Caco-2 (cell line): Measurements from ENCODE around the gene GHR. TPM values are rescaled to one million over a fixed set of nuclear protein-coding genes. Genes with fewer than 3 reads are reported as not detected.

Experiments used
- BruUV-seq: library from RNA; stranded (reverse); fragments of 400-500 nt; replicated peaks from 2 replicates; lab custom pipeline; 2021; lab: Mats Ljungman, UMichigan
- CTCF ChIA-PET: fragments of 300-600 bp; sonication (Branson Sonifier 250); formaldehyde crosslinking; loops from one replicate; lab custom pipeline; 2022; ENCODE audit warnings: antibody characterized with exemption; lab: Charles Lee
- POLR2A ChIA-PET: fragments of 300-600 bp; sonication (Branson Sonifier 250); formaldehyde crosslinking; loops from one replicate; lab custom pipeline; 2022; ENCODE audit warnings: antibody characterized with exemption; lab: Charles Lee
- DNase-seq, 2 experiments: peaks; one replicate each; pipeline versions ENCODE4 v3.0.0 to v3.0.0-alpha.2; 2020 to 2022
- H3K27me3 ChIP-seq: replicated peaks from 2 replicates; pipeline ENCODE4 v1.6.0; 2011; ENCODE audit warnings: low read length; ENCODE audit not compliant: control insufficient read depth, insufficient read depth
- H3K36me3 ChIP-seq: 2 replicates; pipeline ENCODE4 v1.5.1; 2011; ENCODE audit warnings: low read length; ENCODE audit not compliant: control insufficient read depth, insufficient read depth
- H3K4me1 ChIP-seq: fragments of 250-450 bp; sonication (Bioruptor Pico); 2 replicates; pipeline ENCODE4 v1.5.1; 2020; ENCODE audit warnings: mild to moderate bottlenecking
- H3K4me3 ChIP-seq: 2 replicates; pipeline ENCODE4 v1.5.1; 2011; ENCODE audit warnings: low read depth, mild to moderate bottlenecking, control low read depth, low read length
- H3K9me3 ChIP-seq: fragments of 250-450 bp; sonication (Bioruptor Pico); 2 replicates; pipeline ENCODE4 v1.5.1; 2020; ENCODE audit warnings: mild to moderate bottlenecking, moderate library complexity
- H3K27ac Mint-ChIP-seq: one replicate; pipeline ENCODE4 v1.8.0; 2022; ENCODE audit warnings: mixed read lengths; ENCODE audit not compliant: unreplicated experiment
- H3K27me3 Mint-ChIP-seq: one replicate; pipeline ENCODE4 v1.8.0; 2022; ENCODE audit warnings: mixed read lengths; ENCODE audit not compliant: insufficient read depth, unreplicated experiment
- H3K36me3 Mint-ChIP-seq: one replicate; pipeline ENCODE4 v1.8.0; 2022; ENCODE audit warnings: mild to moderate bottlenecking, mixed read lengths; ENCODE audit not compliant: insufficient read depth, unreplicated experiment
- H3K4me1 Mint-ChIP-seq: one replicate; pipeline ENCODE4 v1.8.0; 2022; ENCODE audit warnings: low read depth, mixed read lengths; ENCODE audit not compliant: unreplicated experiment
- H3K4me3 Mint-ChIP-seq: one replicate; pipeline ENCODE4 v1.8.0; 2022; ENCODE audit warnings: mild to moderate bottlenecking, moderate library complexity, mixed read lengths; ENCODE audit not compliant: unreplicated experiment
- H3K9me3 Mint-ChIP-seq: one replicate; pipeline ENCODE4 v1.8.0; 2022; ENCODE audit warnings: mixed read lengths; ENCODE audit not compliant: unreplicated experiment
- intact Hi-C: fragments of 100-400 bp; cut with micrococcal nuclease; formaldehyde crosslinking; loops from one replicate; pipeline ENCODE4 v1.10.0; 2022; ENCODE audit not compliant: unreplicated experiment
- total RNA-seq: library from RNA; stranded (reverse); gene quantifications from 2 replicates; pipeline ENCODE4 v1.2.3, GENCODE V29; 2022
- TF ChIP-seq, protein P1 (sequence below), 2 experiments: fragments of 200-600 bp in 1 of 2; IDR thresholded peaks; 1 replicate in 1 of 2; 2 replicates in 1 of 2; pipeline versions ENCODE4 v1.5.1 to v1.8.0; 2011 to 2022; ENCODE audit warnings: antibody characterized with exemption in 1 of 2, control low read depth in 1 of 2, inconsistent platforms in 1 of 2, low read depth in 1 of 2, low read length in 1 of 2, mild to moderate bottlenecking in 1 of 2, moderate library complexity in 1 of 2; ENCODE audit not compliant: insufficient read depth in 1 of 2, severe bottlenecking in 1 of 2, unreplicated experiment in 1 of 2

The GHR gene
- total RNA-seq, 1 experiment from 2014 or later: 0.54 TPM

DNA sequence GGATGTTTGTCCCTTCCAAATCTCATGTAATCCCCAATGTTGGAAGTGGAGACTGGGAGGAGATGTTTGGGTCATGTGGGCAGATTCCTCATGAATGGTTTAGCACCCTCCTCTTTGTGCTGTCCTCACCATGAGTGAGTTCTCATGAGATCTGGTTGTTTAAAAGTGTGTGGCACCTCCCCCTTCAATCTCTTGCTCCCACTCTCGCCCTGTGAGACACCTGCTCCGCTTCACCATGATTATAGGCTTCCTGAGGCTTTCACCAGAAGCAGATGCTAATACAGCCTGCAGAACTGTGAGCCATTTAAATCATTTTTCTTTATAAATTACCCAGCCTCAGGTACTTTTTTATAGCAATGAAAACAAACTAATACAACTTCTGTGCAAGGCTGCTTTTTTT, 206.0 kb downstream of the GHR start:
- Mint-ChIP-seq H3K9me3 (no peaks in the 10 kb centered on the region), H3K27me3 (no peaks in the 10 kb centered on the region), H3K4me1 (peaks cover 7% of the 10 kb centered on the region), H3K36me3 (no peaks in the 10 kb centered on the region), H3K27ac (no peak overlapping the region), H3K4me3 (no peak overlapping the region)
- Histone ChIP-seq H3K36me3 (no peaks in the 10 kb centered on the region), H3K27me3 (no peaks in the 10 kb centered on the region), H3K4me3 (no peak overlapping the region), H3K4me1 (no peaks in the 10 kb centered on the region; the same call in 1 of the 2 replicates), H3K9me3 (no peaks in the 10 kb centered on the region)
- DNase-seq: no peak
- intact Hi-C loops: no loop called here
- TF ChIP-seq, protein P1, sequence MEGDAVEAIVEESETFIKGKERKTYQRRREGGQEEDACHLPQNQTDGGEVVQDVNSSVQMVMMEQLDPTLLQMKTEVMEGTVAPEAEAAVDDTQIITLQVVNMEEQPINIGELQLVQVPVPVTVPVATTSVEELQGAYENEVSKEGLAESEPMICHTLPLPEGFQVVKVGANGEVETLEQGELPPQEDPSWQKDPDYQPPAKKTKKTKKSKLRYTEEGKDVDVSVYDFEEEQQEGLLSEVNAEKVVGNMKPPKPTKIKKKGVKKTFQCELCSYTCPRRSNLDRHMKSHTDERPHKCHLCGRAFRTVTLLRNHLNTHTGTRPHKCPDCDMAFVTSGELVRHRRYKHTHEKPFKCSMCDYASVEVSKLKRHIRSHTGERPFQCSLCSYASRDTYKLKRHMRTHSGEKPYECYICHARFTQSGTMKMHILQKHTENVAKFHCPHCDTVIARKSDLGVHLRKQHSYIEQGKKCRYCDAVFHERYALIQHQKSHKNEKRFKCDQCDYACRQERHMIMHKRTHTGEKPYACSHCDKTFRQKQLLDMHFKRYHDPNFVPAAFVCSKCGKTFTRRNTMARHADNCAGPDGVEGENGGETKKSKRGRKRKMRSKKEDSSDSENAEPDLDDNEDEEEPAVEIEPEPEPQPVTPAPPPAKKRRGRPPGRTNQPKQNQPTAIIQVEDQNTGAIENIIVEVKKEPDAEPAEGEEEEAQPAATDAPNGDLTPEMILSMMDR (IDR thresholded peaks at IDR 0.05; ENCODE audit: insufficient read depth in 1 of 2, low read depth in 1 of 2, low read length in 1 of 2, severe bottlenecking in 1 of 2, unreplicated experiment in 1 of 2): no peak
- POLR2A ChIA-PET: no interaction called here
- CTCF ChIA-PET: no interaction called here
- BruUV-seq: no TSS peak

DNA sequence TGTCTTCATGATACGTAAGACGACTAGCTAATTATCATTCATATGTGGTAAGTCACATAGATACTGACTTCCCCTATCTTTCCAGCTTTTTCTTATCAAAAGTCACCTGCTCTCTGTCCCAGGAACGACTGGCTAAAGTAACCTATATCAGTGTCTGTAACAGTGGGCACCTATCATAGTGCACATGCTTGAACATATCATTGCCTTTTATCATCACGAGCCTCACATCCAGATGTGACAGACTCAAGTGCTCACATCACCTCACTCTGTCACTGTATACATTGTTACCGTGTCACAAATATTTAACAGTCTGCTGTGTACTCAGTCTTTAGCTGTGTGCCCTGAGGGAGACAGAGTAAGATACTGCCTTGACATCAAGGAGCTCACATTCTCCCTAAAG, 208.0 kb downstream of the GHR start:
- Histone ChIP-seq H3K9me3 (no peaks in the 10 kb centered on the region), H3K27me3 (no peaks in the 10 kb centered on the region), H3K36me3 (no peaks in the 10 kb centered on the region), H3K4me3 (no peak overlapping the region), H3K4me1 (no peaks in the 10 kb centered on the region; the same call in 1 of the 2 replicates)
- H3K27ac Mint-ChIP-seq: no peak overlapping the region
- no peaks in the 10 kb centered on the region for H3K36me3 Mint-ChIP-seq
- no peak overlapping the region for H3K4me3 Mint-ChIP-seq
- intact Hi-C loops: no loop called here
- peaks cover 7% of the 10 kb centered on the region for H3K4me1 Mint-ChIP-seq
- no peaks in the 10 kb centered on the region for H3K9me3 Mint-ChIP-seq
- ChIA-PET CTCF (no interaction called here), POLR2A (no interaction called here)
- H3K27me3 Mint-ChIP-seq: no peaks in the 10 kb centered on the region
- DNase-seq: no peak
- TF ChIP-seq, protein P1 (IDR thresholded peaks at IDR 0.05; ENCODE audit: insufficient read depth in 1 of 2, low read depth in 1 of 2, low read length in 1 of 2, severe bottlenecking in 1 of 2, unreplicated experiment in 1 of 2): no peak
- BruUV-seq: no TSS peak

DNA sequence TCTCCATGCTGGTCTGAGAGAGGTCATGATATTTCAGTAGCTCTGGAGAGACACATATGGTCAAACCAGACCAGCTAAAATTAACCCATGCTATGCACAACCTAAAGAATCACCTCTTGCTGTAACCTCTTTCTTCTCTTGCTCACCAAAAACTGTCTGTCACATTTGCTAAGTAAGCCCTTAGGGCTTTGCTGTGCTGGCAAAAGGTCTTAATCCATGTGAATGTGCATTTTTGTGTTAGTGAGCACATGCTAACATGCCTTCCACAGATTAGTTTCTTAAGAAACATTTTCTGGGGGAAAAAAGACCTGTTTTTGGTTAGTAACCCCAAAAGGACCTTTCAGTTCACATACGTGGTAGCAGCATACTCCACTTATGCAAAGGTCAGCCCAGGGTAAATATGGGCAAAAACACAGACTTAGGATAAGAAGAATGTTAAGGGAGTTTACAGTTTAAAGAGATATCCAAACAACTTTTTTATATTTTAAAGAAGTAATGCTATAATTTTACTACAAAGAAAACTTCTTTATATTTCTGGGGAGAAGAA, 209.2 kb downstream of the GHR start:
- H3K9me3 ChIP-seq: no peaks in the 10 kb centered on the region
- TF ChIP-seq, protein P1 (IDR thresholded peaks at IDR 0.05; ENCODE audit: insufficient read depth in 1 of 2, low read depth in 1 of 2, low read length in 1 of 2, severe bottlenecking in 1 of 2, unreplicated experiment in 1 of 2): no peak
- BruUV-seq: no TSS peak
- H3K36me3 ChIP-seq: no peaks in the 10 kb centered on the region
- H3K36me3 Mint-ChIP-seq: no peaks in the 10 kb centered on the region
- CTCF ChIA-PET: no interaction called here
- no peaks in the 10 kb centered on the region for H3K27me3 ChIP-seq
- intact Hi-C loops: no loop called here
- POLR2A ChIA-PET: no interaction called here
- H3K4me1 ChIP-seq: no peaks in the 10 kb centered on the region; the same call in 1 of the 2 replicates
- DNase-seq: no peak
- no peak overlapping the region for H3K4me3 ChIP-seq
- H3K4me1 Mint-ChIP-seq: peaks cover 7% of the 10 kb centered on the region
- H3K4me3 Mint-ChIP-seq: no peak overlapping the region
- H3K27ac Mint-ChIP-seq: peak overlapping the region; percentile 31
- no peaks in the 10 kb centered on the region for H3K27me3 Mint-ChIP-seq
- H3K9me3 Mint-ChIP-seq: no peaks in the 10 kb centered on the region
